ENCODE data around the gene NDUFA13. TPM values are rescaled to one million over a fixed set of nuclear protein-coding genes. Genes with fewer than 3 reads are reported as not detected.

NDUFA13 gene
- total RNA-seq, 1 experiment from 2014 or later = 339 TPM

- H3K4me3 ChIP-seq (replicated peaks in 1 of 2; ENCODE audit: low read depth in 1 of 2, low read length in 2 of 2) = no peak overlapping the region
- H2AFZ ChIP-seq (ENCODE audit: low read depth, low read length, poor library complexity, severe bottlenecking) = no peak overlapping the region
- no peaks in the 10 kb centered on the region for H3K27me3 ChIP-seq (ENCODE audit: insufficient read depth, low read length)
- peaks cover 93% of the 10 kb centered on the region for H3K79me2 ChIP-seq (ENCODE audit: insufficient read depth, low read length)
- intact Hi-C loops (cut with micrococcal nuclease) = no loop called here
- no peak for TF ChIP-seq JUND (IDR thresholded peaks at IDR 0.05)
- TF ChIP-seq EZH2 (IDR thresholded peaks at IDR 0.05) = no peak
- no peak for TF ChIP-seq POLR2A (IDR thresholded peaks at IDR 0.05; ENCODE audit: borderline replicate concordance, extremely low read depth, insufficient read depth, insufficient read length)
- TF ChIP-seq YY1 (IDR thresholded peaks at IDR 0.05; ENCODE audit: extremely low read depth, insufficient replicate concordance, low read depth, low read length) = no peak
- no peak for TF ChIP-seq RAD21 (IDR thresholded peaks at IDR 0.05; ENCODE audit: low read depth)
- no peak for TF ChIP-seq ATF3 (IDR thresholded peaks at IDR 0.05)
- no peak for TF ChIP-seq ZFX (IDR thresholded peaks at IDR 0.05)
- TF ChIP-seq CTCF (IDR thresholded peaks at IDR 0.05 in 2 of 3, conservative IDR thresholded peaks at IDR 0.05 in 1 of 3; ENCODE audit: borderline replicate concordance in 1 of 3, insufficient read depth in 1 of 3, low read depth in 2 of 3, low read length in 2 of 3) = no peak
- no peak for TF ChIP-seq SIN3A (IDR thresholded peaks at IDR 0.05; ENCODE audit: low read depth)
- TF ChIP-seq REST (IDR thresholded peaks at IDR 0.05; ENCODE audit: low read depth) = no peak
- no peak for TF ChIP-seq MAX (IDR thresholded peaks at IDR 0.05)
- TF ChIP-seq EZH2phosphoT487 (IDR thresholded peaks at IDR 0.05; ENCODE audit: borderline replicate concordance) = no peak
- peaks cover 8% of the 10 kb centered on the region; the same call in 1 of the 2 replicates for H4K20me1 ChIP-seq (ENCODE audit: insufficient read depth)
- peaks cover 0 to 8% of the 10 kb centered on the region in 2 experiments; a peak in 1 of 4 replicates for H3K36me3 ChIP-seq (ENCODE audit: control insufficient read depth in 1 of 2, insufficient read depth in 2 of 2, low read length in 2 of 2)
- H3K9me2 ChIP-seq (ENCODE audit: insufficient read depth) = no peaks in the 10 kb centered on the region
- H3K9me3 ChIP-seq (ENCODE audit: control insufficient read depth in 1 of 2, insufficient read depth in 1 of 2, low read depth in 1 of 2, low read length in 2 of 2) = no peaks in the 10 kb centered on the region
- ATAC-seq = no peak
- H3K4me2 ChIP-seq (ENCODE audit: low read length) = no peak overlapping the region
- DNase-seq (ENCODE audit: low read depth, low spot score) = no peak
- H3K27ac ChIP-seq (ENCODE audit: low read depth, low read length) = no peak overlapping the region
- H3K4me1 ChIP-seq (ENCODE audit: control insufficient read depth in 1 of 2, insufficient read depth in 2 of 2, low read length in 2 of 2) = peaks cover 0 to 6% of the 10 kb centered on the region in 2 experiments; a peak in 3 of 4 replicates
- BruUV-seq (replicated peaks) = no TSS peak
- CTCF ChIA-PET = interaction anchor here (2.8 kb wide), 1 partner anchor 10 kb away, joined by 8 read pairs; no protein-coding TSS in a partner anchor
- RAD21 ChIA-PET (ENCODE audit: low non-redundant PET in 1 of 2, low total read pairs in 2 of 2, uncharacterized antibody in 2 of 2, unreplicated experiment in 2 of 2) = no interaction called here
- no peak overlapping the region for H3K9ac ChIP-seq (ENCODE audit: low read length)
- POLR2A ChIA-PET = no interaction called here
These were observed 35.3 kb upstream of the NDUFA13 start for GRCh38 chr19:19480688-19481087.

Measured in HCT116 (cell line).